OCI-LY3 (cell line): ENCODE results near the gene KMT5B.

Source experiments
- EZH2phosphoT487 ChIP-seq: fragments of 200-600 bp; shearing (Covaris generic); IDR thresholded peaks from 2 replicates; pipeline ENCODE4 v1.6.1; 2018; ENCODE audit warnings: antibody characterized with exemption, mixed run types, low read depth
- TF ChIP-seq, protein P1 (sequence below): fragments of 200-600, 300-600 bp; sonication (generic); IDR thresholded peaks from 2 replicates; pipeline ENCODE4 v1.5.1; 2014; ENCODE audit warnings: antibody characterized with exemption, low read length, low read depth

DNA sequence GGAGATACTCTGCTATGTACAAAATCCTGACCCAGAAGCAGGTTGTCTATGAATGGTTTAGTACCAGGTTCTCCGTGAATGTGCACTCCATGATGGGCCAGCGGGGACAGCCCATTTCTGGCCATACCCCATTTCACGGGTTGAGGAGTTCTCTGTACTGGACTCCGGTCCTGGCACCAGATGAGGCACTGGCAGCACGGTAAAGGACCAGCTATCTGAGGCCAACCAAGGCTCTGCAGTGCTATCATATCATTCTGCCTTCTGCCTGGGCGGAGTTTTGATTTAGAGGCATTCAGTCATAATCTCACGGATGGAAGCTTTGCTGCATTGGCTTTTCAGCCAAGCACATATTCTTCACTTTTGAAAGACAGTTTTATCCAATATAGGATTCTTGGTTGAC is 18.5 kb upstream of the KMT5B start:
- TF ChIP-seq, protein P1, sequence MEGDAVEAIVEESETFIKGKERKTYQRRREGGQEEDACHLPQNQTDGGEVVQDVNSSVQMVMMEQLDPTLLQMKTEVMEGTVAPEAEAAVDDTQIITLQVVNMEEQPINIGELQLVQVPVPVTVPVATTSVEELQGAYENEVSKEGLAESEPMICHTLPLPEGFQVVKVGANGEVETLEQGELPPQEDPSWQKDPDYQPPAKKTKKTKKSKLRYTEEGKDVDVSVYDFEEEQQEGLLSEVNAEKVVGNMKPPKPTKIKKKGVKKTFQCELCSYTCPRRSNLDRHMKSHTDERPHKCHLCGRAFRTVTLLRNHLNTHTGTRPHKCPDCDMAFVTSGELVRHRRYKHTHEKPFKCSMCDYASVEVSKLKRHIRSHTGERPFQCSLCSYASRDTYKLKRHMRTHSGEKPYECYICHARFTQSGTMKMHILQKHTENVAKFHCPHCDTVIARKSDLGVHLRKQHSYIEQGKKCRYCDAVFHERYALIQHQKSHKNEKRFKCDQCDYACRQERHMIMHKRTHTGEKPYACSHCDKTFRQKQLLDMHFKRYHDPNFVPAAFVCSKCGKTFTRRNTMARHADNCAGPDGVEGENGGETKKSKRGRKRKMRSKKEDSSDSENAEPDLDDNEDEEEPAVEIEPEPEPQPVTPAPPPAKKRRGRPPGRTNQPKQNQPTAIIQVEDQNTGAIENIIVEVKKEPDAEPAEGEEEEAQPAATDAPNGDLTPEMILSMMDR = no peak
- TF ChIP-seq EZH2phosphoT487 = no peak
